ENCODE results near the gene TRIM33.
"Not testable (repeated sequence)": the region's sequence is repeated elsewhere in the genome, so short reads cannot be mapped to it uniquely, and the experiment has no call there.

The TRIM33 gene

DNA sequence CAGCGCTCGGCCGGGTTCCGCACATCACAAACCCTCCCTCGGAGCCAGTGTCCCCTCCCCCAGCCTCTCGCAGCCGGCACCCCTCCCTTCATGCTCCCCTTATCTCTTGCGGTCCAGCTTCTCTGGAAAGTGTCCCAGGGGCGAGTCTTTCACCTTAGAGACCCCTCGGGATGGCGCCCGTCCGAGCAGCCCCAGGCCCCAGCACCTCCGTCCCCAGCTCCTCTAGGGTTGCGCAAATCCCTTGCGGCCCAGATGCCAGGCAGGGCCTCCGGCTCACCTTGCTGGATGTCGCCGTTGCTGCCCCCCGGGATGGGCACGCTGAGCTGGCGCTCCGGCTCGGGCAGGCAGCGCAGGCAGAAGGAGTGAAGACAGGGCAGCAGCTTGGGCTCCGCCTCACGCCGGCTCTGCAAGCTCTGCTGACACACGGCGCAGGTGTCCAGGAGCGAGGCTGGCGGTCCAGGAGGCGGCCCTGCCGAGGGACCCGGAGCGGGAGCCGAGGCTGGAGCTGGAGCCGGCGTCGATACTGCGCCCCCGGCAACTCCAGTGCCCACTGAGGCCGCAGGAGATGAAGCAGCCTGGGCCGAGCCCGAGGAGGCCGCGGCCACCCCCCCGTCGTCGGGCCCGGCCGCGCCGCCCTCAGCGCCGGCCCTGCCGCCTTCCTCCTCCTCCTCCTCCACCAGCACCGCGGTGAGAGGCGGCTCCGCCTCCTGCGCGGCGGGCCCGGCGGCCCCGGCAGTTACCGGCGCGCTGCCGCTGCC is 550 bp downstream of the TRIM33 start:
- no peak for DNase-seq (ENCODE audit: low read depth)

DNA sequence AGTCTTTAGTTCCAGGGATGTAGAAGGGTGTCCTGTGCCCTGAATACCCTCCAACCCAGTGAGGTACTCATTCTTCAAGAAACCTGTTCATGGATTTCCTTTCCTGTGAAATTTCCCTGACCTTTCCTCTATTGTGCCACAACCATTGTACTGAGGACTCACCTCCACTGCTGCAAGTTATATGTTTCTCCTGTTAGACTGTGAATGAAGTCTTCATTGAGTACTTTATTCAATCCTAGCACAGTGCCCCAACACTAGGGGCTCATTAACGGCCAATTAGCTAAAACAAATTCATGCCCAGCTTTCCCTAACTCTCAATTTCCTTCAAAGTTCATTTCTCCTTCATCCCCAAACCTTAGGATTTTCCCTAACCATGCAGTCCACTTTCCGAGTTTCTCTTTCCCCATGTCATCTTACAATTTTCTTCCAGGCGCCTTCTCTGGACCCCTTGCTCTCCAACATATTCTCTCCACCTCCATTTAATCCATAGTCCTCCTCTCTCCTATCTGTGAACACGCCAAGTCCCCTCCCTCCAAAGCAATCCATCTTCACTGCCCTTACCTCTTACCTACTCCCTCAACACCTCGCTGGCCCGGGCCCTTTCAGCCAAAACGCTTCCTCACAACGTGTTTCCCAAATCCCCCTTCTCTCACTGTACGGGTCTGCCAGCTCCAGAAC is 1.3 kb downstream of the TRIM33 start:
- no peak for DNase-seq (ENCODE audit: low read depth)

- DNase-seq (ENCODE audit: low read depth): no peak
Observed at GRCh38 chr1:114508386-114508898, 2.6 kb downstream of the TRIM33 start.

DNA sequence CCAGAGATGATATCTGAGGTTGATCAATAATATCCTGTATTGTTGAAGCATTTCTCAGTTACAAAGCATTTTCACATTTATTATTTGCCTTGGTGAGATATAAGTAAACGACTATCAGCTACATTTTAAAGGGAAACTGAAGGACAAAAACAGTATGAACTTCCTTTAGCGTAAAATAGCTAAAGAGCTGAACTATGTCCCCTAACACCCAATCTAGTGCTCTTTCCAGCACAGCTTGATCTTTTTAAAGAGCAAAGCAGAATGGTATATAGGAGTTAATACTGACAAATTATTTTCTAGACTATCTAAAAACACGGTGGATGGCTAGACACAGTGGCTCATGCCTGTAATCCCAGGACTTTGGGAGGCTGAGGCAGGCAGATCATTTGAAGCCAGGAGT is 3.5 kb downstream of the TRIM33 start:
- no peak for DNase-seq (ENCODE audit: low read depth)

GRCh38 chr1:114505148-114505561 is 5.8 kb downstream of the TRIM33 start:
- no peak for DNase-seq (ENCODE audit: low read depth)

- DNase-seq (ENCODE audit: low read depth): no peak
Observed at GRCh38 chr1:114503916-114504422, 7.0 kb downstream of the TRIM33 start.

GRCh38 chr1:114502080-114502479 is 8.9 kb downstream of the TRIM33 start:
- DNase-seq (ENCODE audit: low read depth): no peak

DNA sequence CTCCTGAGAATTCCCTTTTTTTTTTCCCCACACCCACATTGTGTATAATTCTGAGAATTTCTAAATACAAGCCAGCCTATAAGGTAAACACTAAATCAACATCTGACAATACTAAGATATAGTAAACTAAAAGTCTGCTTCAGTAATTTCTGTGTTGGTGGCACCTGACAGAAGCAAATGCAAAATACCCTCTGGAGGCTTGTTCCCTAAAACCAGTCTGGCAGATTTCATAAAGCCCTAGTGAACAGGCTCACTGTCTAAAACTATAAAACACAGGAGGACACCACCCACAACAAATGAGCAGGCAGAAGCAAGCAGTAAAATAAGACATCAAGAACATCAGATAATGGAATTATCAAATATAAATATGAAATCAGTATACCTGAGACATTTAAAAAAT is 11.5 kb downstream of the TRIM33 start:
- no peak for DNase-seq (ENCODE audit: low read depth)

GRCh38 chr1:114496089-114496488 is 14.9 kb downstream of the TRIM33 start:
- DNase-seq (ENCODE audit: low read depth): no peak

- no peak for DNase-seq (ENCODE audit: low read depth)
Observed at GRCh38 chr1:114495486-114495885, 15.5 kb downstream of the TRIM33 start.

DNA sequence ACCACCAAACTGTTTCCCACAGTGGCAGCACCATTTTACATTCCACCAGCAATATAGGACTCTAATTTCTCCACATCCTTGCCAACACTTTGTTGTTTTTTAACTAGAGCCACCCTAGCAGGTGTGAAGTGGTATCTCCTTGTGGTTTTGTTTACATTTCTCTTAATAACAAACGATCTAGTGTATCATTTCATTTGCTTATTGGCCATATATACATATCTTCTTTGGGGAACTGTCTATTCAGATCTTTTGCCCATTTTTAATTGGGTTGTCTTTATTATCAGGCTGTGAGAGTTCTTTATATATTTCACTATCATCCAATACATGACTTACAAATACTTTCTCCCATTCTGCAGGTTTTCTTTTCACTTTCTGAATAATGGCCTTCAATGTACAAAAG is 18.0 kb downstream of the TRIM33 start:
- DNase-seq (ENCODE audit: low read depth): no peak

GRCh38 chr1:114490274-114490693 is 20.7 kb downstream of the TRIM33 start:
- no peak for DNase-seq (ENCODE audit: low read depth)

DNA sequence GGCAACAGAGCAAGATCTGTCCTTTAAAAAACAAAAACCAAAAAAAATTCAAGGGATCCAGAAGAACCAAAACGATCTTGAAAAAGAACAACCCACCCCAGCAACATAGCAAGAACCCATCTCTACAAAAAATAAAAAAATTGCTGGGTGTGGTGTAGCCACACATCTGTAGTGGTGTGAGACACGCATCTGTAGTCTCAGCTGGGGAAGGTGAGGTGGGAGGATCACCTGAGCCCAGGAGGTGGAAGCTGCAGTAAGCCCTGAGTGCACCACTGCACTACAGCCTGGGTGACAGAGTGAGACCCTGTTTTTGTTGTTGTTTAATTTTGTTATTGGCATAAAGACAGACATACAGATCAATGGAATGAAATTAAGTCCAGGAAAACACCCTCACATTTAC is 22.3 kb downstream of the TRIM33 start:
- DNase-seq (ENCODE audit: low read depth): no peak

DNA sequence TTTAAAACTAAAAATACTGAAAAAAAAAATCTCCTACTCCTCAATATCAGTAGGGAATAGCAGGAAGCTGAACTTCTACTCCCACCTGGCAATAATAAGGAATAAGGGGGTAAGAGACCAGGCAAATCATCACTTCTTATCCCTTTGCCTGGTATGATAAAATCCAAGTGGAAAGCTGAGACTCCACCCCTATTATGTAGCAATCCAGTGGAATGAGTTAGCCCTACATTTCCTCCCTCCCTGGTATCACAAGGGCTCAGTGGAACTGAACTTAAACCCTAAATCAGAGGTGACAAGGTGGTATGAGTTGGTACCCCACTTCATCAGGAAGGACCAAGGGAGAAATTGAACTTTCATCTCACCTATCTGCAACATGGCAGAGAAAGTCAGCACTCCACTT is 25.7 kb downstream of the TRIM33 start:
- DNase-seq (ENCODE audit: low read depth): no peak

- no peak for DNase-seq (ENCODE audit: low read depth)
Observed at GRCh38 chr1:114482585-114482984, 28.4 kb downstream of the TRIM33 start.

GRCh38 chr1:114479636-114480035 is 31.4 kb downstream of the TRIM33 start:
- DNase-seq (ENCODE audit: low read depth): not testable (repeated sequence)

- DNase-seq (ENCODE audit: low read depth): no peak
Observed at GRCh38 chr1:114479134-114479533, 31.9 kb downstream of the TRIM33 start.

- DNase-seq (ENCODE audit: low read depth): no peak
Observed at GRCh38 chr1:114473796-114474195, 37.2 kb downstream of the TRIM33 start.

DNA sequence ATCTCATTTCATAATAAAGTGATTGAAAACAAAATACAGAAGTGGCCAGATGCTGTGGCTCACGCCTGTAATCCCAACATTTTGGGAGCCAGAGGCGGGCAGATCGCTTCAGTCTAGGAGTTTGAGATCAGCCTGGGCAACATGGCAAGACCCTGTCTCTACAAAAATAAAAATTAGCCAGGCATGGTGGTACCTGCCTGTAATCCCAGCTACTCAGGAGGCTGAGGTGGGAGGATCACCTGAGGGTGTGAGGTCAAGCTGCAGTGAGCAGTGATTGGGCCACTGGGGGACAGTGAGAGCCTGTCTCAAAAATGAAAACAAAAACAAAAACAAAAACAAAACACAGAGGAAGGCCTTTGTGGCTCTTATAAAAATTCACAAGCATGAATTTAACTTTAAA is 38.6 kb downstream of the TRIM33 start:
- DNase-seq (ENCODE audit: low read depth): no peak

DNA sequence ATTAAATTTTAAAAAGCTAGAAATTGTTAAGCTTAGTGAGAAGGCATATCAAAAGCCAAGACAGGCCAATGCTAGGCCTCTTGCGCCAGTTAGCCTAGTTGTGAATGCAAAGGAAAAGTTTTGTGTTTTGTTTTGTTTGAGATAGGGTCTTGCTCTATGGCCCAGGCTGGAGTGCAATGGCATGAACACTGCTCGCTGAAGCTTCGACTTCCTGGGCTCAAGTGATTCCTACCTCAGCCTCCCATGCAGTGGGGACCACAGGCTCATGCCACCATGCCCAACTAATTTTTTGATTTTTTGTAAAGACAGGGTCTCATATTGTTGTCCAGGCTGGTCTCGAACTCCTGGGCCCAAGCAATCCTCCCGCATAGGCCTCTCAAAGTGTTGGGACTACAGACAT is 40.3 kb downstream of the TRIM33 start:
- DNase-seq (ENCODE audit: low read depth): no peak

DNA sequence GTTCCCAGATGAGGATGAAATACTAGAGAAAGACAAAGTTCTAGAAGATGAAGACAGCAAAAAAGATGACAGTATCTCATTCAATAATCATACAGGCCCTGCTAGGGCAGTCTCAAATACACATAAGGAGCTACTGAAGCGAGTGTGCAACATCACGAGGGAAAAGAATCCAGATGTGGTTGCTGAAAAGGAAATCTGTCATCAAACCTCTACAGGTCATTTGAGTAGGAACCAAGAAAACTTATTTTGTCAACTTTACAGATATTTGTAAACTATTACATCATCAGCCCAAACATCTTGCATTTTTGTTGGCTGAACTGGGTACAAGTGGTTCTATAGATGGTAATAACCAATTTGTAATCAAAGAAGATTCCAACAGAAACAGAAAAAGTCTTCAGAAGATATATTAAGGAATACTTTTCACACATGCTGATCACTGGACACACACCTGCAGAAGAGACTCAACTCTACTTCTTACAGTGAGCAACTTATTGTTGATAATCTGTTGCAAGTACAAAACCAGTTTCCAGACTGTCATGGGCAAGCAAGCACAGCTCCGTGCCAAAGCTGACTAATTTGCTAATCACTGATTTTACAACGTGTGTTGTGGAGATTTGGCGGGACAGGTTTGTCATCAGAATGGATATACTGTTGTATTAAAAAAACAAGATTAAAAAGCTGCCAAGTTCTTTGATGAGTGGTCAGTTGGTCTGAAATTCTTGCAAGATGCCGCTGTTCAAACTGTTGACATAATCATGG is 42.1 kb downstream of the TRIM33 start:
- DNase-seq (ENCODE audit: low read depth): no peak

DNA sequence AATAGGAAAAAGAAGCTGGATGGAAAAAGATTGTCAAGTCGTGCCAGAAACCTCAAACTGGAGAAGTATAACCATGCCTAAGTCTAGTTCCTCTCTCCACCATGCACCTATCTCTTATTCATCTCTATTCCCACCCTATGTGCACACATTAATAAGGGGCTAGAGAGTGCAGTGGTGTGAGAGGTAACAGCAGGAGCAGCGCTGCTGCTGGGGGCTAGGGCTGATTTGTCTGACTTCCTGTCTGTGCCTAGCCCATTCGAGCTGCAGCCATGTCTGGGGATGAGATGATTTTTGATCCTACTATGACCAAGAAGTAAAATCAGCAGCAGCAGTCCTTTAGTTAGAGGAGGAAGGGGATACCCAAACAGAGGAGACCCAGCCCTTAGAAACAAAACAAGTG is 43.0 kb downstream of the TRIM33 start:
- DNase-seq (ENCODE audit: low read depth): no peak

DNA sequence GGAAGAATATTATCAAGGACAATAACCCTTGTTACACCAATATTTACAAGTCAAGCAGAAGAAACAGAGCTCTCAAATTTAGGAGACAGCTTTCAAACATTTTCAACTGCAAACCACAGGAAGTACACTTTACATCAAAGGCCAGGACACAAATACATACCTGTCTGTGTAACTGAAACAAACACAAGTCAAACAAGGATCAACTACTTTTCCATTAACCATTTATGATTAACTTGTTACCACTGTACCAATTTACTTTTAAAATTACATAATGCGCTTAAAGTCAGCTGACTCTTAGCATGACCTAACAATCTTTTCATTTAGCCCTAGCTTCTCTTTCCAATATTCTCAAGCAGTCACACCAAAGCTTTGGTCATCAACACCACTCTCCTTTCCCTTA is 43.5 kb downstream of the TRIM33 start:
- DNase-seq (ENCODE audit: low read depth): no peak

Data from non-pigmented ciliary epithelial cell (primary cell).